ENCODE measurements around the gene PRND. TPM values are rescaled to one million over a fixed set of nuclear protein-coding genes. Genes with fewer than 3 reads are reported as not detected.
"Not testable (repeated sequence)": the region's sequence is repeated elsewhere in the genome, so short reads cannot be mapped to it uniquely, and the experiment has no call there.

The PRND gene, protein sequence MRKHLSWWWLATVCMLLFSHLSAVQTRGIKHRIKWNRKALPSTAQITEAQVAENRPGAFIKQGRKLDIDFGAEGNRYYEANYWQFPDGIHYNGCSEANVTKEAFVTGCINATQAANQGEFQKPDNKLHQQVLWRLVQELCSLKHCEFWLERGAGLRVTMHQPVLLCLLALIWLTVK
- 1.8 TPM in 1 of 2 replicates, not detected in the other for total RNA-seq

GRCh38 chr20:4721719-4722118 is at the start of gene PRND:
TSS of gene PRND (plus strand) at chr20:4721909. CDS start at chr20:4724552, 2,643 bp downstream.
- DNase-seq (ENCODE audit: low read depth, low spot score), result no peak

DNA sequence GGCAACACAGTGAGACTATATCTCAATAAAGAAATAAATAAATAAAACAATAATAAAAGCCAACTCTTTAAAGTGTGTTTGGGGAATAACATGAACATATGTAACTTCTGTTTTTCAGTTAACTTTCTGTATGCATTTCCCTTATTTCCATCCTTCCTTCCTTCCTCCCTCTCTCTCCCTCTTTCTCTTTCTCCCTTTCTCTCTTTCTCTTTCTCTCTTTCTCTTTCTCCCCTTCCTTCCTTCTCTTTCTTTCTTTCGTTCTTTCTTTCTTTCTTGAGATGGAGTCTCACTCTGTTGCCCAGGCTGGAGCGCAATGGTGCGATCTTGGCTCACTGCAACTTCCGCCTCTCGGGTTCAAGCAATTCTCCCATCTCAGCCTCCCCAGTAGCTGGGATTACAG is 48.8 kb upstream of the PRND start:
- DNase-seq (ENCODE audit: low read depth, low spot score), result no peak

GRCh38 chr20:4673371-4674001 is 48.2 kb upstream of the PRND start:
- DNase-seq (ENCODE audit: low read depth, low spot score), result no peak

GRCh38 chr20:4674672-4675071 is 47.0 kb upstream of the PRND start:
- no peak for DNase-seq (ENCODE audit: low read depth, low spot score)

DNA sequence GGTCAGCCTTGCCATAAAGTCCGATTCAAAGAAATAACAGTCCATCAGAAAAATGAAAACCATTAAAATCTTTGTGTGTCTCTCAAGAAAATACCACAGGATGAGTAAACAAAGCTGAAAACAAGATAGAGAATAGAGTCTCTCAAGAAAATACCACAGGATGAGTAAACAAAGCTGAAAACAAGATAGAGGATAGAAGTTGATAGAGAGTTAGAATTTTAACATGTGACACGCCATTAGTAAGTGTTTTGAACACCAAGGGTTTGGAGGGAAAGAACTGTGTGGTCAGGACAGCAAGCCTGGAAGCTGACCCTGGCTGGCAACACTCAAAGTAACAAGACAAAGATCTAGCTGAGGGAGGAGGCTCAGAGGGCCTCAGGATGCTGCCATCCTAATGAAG is 43.9 kb upstream of the PRND start:
- DNase-seq (ENCODE audit: low read depth, low spot score), result no peak

GRCh38 chr20:4681401-4681800 is 40.3 kb upstream of the PRND start:
- DNase-seq (ENCODE audit: low read depth, low spot score), result no peak

DNA sequence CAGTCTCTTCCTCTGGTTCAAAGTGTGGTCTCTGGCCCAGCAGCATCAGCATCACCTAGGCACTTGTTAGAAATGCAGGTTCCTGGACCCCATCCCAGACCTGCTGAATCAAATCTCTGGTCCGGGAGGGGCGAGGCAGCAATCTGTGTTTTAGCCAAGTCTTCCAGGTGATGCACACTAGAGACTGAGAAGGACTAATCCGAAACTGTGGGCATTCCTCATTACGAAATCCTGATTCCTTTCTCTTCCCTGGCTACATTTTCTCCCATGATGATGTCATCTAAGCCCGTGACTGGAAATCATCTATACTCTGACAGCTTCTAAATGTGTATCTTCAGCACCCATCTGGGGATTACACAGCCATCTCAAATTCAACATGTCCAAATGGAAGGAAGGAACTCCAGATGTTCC is 39.7 kb upstream of the PRND start:
- no peak for DNase-seq (ENCODE audit: low read depth, low spot score)

GRCh38 chr20:4682682-4683081 is 39.0 kb upstream of the PRND start:
- no peak for DNase-seq (ENCODE audit: low read depth, low spot score)

DNA sequence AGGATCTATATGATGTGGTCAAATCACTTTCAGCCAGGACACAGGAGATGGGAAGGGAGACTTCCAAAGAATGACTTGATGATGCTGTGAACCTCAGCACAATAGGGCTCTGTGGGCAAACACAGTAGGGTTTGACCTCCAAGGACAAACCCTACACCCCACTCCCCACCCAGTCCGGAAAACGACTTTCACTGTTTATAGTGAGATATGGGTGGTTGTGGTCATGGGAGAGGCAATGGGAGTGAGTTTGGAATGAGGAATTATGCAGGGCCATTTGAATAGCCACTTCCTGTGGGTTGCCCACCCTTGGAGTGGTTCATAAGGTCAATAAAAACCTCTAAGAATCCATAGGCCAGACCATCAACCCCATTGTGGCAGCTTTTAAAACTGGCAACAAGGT is 38.4 kb upstream of the PRND start:
- no peak for DNase-seq (ENCODE audit: low read depth, low spot score)

DNA sequence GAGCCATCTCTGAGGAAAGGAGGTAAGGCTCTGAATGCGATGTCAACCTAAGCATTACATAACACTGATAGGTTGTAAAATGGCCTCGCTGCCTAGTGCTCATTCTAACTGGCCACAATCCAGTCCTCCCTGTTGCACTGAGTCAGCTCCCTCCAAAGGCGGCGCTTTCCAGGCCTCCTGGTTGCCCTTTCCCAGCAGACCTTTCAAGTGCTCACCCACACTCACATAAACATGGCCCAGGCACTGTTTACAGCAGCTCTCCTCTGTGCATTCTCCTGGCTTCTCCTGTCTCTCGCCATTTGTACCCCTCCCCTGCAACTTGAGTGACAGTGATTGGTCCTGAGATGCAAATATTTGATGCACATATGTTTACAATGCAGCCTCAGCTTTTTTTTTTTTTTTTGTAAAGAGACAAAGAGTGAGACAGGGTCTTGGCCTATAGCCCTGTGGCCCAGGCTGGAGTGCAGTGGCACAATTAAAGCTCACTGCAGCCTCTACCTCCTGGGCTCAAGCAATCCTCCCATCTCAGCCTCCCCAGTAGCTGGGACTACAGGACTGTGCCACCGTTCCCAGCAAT is 36.8 kb upstream of the PRND start:
- DNase-seq (ENCODE audit: low read depth, low spot score), result no peak

- DNase-seq (ENCODE audit: low read depth, low spot score), result no peak
Measured at GRCh38 chr20:4685923-4686221, 35.8 kb upstream of the PRND start.

- DNase-seq (ENCODE audit: low read depth, low spot score), result no peak
Measured at GRCh38 chr20:4688305-4688704, 33.4 kb upstream of the PRND start.

GRCh38 chr20:4689220-4689619 is 32.5 kb upstream of the PRND start:
- no peak for DNase-seq (ENCODE audit: low read depth, low spot score)

- DNase-seq (ENCODE audit: low read depth, low spot score), result no peak
Measured at GRCh38 chr20:4691753-4692152, 30.0 kb upstream of the PRND start.

- no peak for DNase-seq (ENCODE audit: low read depth, low spot score)
Measured at GRCh38 chr20:4694076-4694475, 27.6 kb upstream of the PRND start.

DNA sequence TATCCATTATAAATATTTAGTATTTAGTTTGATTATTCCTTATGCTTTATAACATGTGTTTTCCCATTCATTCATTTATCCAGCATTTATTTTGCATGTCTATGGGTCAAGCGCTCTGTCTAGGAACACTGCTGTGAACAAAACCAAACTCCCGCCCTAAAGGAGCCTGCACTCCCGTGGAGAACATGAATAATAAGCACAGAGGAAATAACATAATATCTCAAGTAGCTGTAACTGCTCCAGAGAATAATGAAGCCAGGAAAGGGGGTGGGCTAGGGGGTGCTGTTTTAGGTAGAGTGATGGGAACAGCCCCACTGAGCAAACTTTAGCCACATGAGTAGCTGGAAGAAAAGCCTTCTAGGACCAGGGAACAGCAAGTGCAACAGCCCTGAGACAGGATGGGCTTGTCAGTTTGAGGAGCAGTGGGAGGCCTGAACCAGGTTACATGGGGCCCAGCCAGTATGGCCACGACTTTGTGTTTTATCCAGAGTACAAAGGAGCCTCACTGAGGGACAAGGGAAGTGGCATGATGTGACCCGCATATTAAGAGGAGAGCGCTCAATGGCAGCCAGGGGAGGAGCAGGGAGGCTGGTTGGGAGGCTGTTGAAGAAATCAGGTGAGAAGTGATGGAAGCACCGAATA is 24.4 kb upstream of the PRND start:
- no peak for DNase-seq (ENCODE audit: low read depth, low spot score)

DNA sequence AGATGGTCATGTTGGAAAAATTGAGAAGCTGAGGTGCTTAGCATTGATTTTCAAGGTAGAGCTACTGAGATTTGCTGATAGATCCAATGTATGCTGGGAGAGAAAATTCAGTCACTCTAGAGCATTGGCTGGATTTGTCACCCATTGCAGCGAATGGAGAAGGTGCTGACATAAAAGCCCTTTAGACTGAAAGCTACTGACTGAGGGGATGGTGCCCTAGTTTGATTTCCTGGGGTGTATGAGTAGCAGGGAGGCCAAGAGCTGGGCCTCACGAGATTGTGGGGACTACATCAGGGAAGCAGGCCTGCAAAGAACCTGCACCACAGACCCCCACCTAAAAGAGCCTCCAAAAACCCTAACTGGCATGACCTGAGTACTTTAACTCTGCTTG is 23.9 kb upstream of the PRND start:
- no peak for DNase-seq (ENCODE audit: low read depth, low spot score)

DNA sequence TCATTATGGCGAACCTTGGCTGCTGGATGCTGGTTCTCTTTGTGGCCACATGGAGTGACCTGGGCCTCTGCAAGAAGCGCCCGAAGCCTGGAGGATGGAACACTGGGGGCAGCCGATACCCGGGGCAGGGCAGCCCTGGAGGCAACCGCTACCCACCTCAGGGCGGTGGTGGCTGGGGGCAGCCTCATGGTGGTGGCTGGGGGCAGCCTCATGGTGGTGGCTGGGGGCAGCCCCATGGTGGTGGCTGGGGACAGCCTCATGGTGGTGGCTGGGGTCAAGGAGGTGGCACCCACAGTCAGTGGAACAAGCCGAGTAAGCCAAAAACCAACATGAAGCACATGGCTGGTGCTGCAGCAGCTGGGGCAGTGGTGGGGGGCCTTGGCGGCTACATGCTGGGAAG is 22.5 kb upstream of the PRND start:
- no peak for DNase-seq (ENCODE audit: low read depth, low spot score)

GRCh38 chr20:4699957-4700356 is 21.8 kb upstream of the PRND start:
- no peak for DNase-seq (ENCODE audit: low read depth, low spot score)

GRCh38 chr20:4702562-4703280 is 19.0 kb upstream of the PRND start:
- DNase-seq (ENCODE audit: low read depth, low spot score), result no peak

DNA sequence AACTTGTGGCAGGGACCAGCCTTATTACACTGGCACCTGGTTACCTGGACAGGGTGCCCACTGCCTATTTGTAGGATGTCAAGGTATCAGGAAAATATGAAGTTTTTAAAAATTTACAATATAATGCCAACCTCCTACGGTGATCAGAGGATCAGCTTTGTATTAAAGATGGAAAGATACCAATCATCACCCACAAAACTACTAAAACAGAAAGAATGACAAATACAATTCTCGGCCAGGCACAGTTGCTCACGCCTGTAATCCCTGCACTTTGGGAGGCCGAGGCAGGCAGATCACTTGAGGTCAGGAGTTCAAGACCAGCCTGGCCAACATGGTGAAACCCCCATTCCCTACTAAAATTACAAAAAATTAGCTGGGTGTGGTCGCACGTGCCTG is 18.4 kb upstream of the PRND start:
- no peak for DNase-seq (ENCODE audit: low read depth, low spot score)

DNA sequence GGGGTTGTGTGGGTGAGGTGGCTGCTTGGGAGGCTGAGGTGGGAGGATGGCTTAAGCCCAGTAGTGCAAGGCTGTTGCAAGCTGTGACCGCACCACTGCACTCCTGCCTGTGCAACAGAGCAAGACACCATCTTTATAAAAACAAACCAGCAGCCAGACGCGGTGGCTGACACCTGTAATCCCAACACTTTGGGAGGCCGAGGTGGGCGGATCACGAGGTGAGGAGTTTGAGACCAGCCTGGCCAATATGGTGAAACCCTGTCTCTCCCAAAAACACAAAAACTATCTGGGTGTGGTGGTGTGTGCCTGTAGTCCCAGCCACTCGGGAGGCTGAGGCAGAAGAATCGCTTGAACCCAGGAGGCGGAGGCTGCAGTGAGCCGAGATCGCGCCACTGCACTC is 14.8 kb upstream of the PRND start:
- DNase-seq (ENCODE audit: low read depth, low spot score), result not testable (repeated sequence)
